Activated CD8-positive, alpha-beta T cell treated with anti-CD3 and anti-CD28 coated beads for 36 hours (primary cell): ENCODE measurements around the gene FDX1. TPM values are rescaled to one million over a fixed set of nuclear protein-coding genes. Genes with fewer than 3 reads are reported as not detected.
"Not testable (repeated sequence)": the region's sequence is repeated elsewhere in the genome, so short reads cannot be mapped to it uniquely, and the experiment has no call there.

Experiments
- ATAC-seq: fragments of 200-7000 bp; cut with Tn5 transposase; one replicate; pipeline ENCODE4 v1.10.0; 2021; ENCODE audit warnings: mild to moderate bottlenecking, moderate library complexity
- CTCF ChIA-PET: fragments of 350-600 bp; sonication (Branson Sonifier 250); formaldehyde crosslinking; loops from one replicate; lab custom pipeline; 2021; ENCODE audit warnings: antibody characterized with exemption; lab: Charles Lee
- POLR2A ChIA-PET: fragments of 350-600 bp; sonication (Branson Sonifier 250); formaldehyde crosslinking; loops from one replicate; lab custom pipeline; 2021; ENCODE audit warnings: antibody characterized with exemption; lab: Charles Lee
- DNase-seq: peaks from one replicate; pipeline ENCODE4 v3.0.0-alpha.2; 2020
- H3K27ac Mint-ChIP-seq: one replicate; pipeline ENCODE4 v1.8.0; 2021; ENCODE audit warnings: mild to moderate bottlenecking, mixed read lengths
- H3K27me3 Mint-ChIP-seq: one replicate; pipeline ENCODE4 v1.8.0; 2021; ENCODE audit warnings: mixed read lengths
- H3K36me3 Mint-ChIP-seq: one replicate; pipeline ENCODE4 v1.8.0; 2021; ENCODE audit warnings: low read depth, mixed read lengths
- H3K4me1 Mint-ChIP-seq: one replicate; pipeline ENCODE4 v1.8.0; 2021; ENCODE audit warnings: low read depth, mixed read lengths
- H3K4me3 Mint-ChIP-seq: one replicate; pipeline ENCODE4 v1.8.0; 2021; ENCODE audit warnings: mild to moderate bottlenecking, moderate library complexity, mixed read lengths
- H3K9me3 Mint-ChIP-seq: one replicate; pipeline ENCODE4 v1.8.0; 2021; ENCODE audit warnings: mixed read lengths
- CTCF ChIP-seq: fragments of 200-600 bp; IDR thresholded peaks from one replicate; pipeline ENCODE4 v1.8.0; 2022; ENCODE audit warnings: antibody characterized with exemption, mild to moderate bottlenecking
- intact Hi-C: fragments of 100-400 bp; cut with micrococcal nuclease; formaldehyde crosslinking; loops from one replicate; pipeline ENCODE4 v1.10.0; 2022
- total RNA-seq, 2 experiments: library from RNA; stranded (reverse); gene quantifications; one replicate each; pipeline ENCODE4 v1.2.3, GENCODE V29; 2021

FDX1 gene
- total RNA-seq: 10 to 100 TPM; 16.9 to 17.2 TPM

- H3K4me3 Mint-ChIP-seq: peak within 1 kb of the TSS; percentile 100
- intact Hi-C loops: loop anchor here (5.0 kb wide), 2 partner anchors 52 to 132 kb away; partner anchors contain the start of gene RDX
- peaks cover 2% of the 10 kb centered on the region for H3K36me3 Mint-ChIP-seq
- H3K27me3 Mint-ChIP-seq: no peaks in the 10 kb centered on the region
- CTCF ChIA-PET: interaction anchor here (0.7 to 9.5 kb wide), 15 partner anchors 9 to 230 kb away, joined by 3 to 126 read pairs (median 4); no protein-coding TSS in a partner anchor
- peaks cover 39% of the 10 kb centered on the region for H3K4me1 Mint-ChIP-seq
- TF ChIP-seq CTCF: peak; percentile 47
- ATAC-seq (peak; percentile 88), DNase-seq (peak; percentile 93)
- H3K27ac Mint-ChIP-seq: peak within 1 kb of the TSS; percentile 96
- H3K9me3 Mint-ChIP-seq: no peaks in the 10 kb centered on the region
- POLR2A ChIA-PET: interaction anchor here (0.7 to 0.9 kb wide), 2 partner anchors 18 to 136 kb away, joined by 3 read pairs; no protein-coding TSS in a partner anchor
These were observed at the start of gene FDX1 for GRCh38 chr11:110429731-110430266. FDX1 (plus strand) TSS chr11:110429948; CDS start chr11:110430121, 173 bp downstream.

DNA sequence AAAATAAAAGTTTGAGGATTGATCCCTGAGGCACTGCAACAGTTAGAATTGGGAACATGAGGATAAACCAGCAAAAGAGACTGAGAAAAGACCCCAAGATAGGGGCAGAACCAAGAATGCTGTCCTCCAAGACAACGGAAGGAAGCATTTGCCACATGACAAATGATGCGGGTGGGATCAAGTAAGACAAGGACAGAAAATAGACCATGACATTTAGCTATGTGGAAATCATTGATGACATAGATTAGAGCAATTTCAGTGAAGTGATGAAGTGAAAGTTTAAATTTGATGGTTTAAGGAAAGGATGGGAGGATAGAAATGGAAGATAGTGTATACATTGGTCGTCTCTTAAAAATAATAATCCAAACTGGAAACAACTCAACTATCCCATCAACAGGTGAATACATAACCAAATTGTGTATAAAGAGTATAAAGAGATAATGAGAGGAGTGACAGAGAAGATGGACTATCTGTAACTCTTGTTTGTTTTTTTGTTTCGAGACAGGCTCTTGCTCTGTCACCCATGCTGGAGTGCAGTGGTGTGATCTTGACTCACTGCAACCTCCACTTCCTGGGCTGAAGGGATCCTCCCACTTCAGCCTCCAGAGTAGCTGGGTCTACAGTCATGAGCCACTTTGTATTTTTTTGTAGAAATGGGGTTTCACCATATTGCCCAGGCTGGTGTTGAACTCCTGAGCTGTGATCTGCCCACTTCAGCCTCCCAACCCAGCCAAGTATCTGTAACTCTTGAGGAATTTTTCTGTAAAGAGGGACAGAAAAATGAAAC is 48.7 kb upstream of the FDX1 start:
- CTCF ChIA-PET: interaction anchor here (1.4 to 1.8 kb wide), 2 partner anchors 19 to 180 kb away, joined by 4 to 6 read pairs; no protein-coding TSS in a partner anchor

GRCh38 chr11:110388231-110388630 is 41.5 kb upstream of the FDX1 start:
- H3K4me3 Mint-ChIP-seq, DNase-seq, H3K4me1 Mint-ChIP-seq, H3K27me3 Mint-ChIP-seq, POLR2A ChIA-PET, H3K27ac Mint-ChIP-seq, intact Hi-C loops, CTCF ChIA-PET, H3K36me3 Mint-ChIP-seq, ATAC-seq, H3K9me3 Mint-ChIP-seq: not testable (repeated sequence)

More for the DNA sequence above, 48.7 kb upstream of the FDX1 start:
- peaks cover 3% of the 10 kb centered on the region for H3K27me3 Mint-ChIP-seq
- peaks cover 5% of the 10 kb centered on the region for H3K4me1 Mint-ChIP-seq
- H3K9me3 Mint-ChIP-seq: no peaks in the 10 kb centered on the region
- H3K36me3 Mint-ChIP-seq: no peaks in the 10 kb centered on the region
- POLR2A ChIA-PET: no interaction called here
- TF ChIP-seq CTCF: no peak
- H3K4me3 Mint-ChIP-seq: no peak overlapping the region
- ATAC-seq: peak; percentile 58
- no peak overlapping the region for H3K27ac Mint-ChIP-seq
- DNase-seq: peak; percentile 32
- intact Hi-C loops: no loop called here

DNA sequence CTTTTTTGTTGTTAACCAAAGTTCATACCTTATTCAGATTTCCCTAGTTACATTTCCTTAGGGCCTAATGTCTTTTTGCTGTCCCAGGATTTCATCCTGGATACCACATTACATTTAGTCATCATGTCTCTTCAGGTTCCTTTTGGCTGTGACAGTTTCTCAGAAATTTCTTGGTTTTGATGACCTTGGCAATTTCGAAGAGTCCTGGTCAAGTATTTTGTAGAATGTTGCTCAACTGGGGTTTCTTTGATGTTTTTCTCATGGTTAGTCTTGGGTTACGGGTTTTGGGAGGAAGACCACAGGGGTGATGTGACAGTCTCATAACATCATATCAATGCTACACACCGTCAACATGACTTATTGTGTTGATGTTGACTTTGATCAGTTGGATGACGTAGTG is 39.8 kb upstream of the FDX1 start:
- H3K36me3 Mint-ChIP-seq: no peaks in the 10 kb centered on the region
- H3K4me1 Mint-ChIP-seq: no peaks in the 10 kb centered on the region
- ChIA-PET CTCF (interaction anchor here (0.8 kb wide), 1 partner anchor 13 kb away, joined by 3 read pairs; no protein-coding TSS in a partner anchor), POLR2A (no interaction called here)
- no peak for ATAC-seq
- H3K27me3 Mint-ChIP-seq: no peaks in the 10 kb centered on the region
- H3K9me3 Mint-ChIP-seq: no peaks in the 10 kb centered on the region
- no peak for DNase-seq
- TF ChIP-seq CTCF: no peak
- no peak overlapping the region for H3K27ac Mint-ChIP-seq
- H3K4me3 Mint-ChIP-seq: no peak overlapping the region
- intact Hi-C loops: no loop called here

- POLR2A ChIA-PET: no interaction called here
- H3K27me3 Mint-ChIP-seq: no peaks in the 10 kb centered on the region
- no peaks in the 10 kb centered on the region for H3K4me1 Mint-ChIP-seq
- ATAC-seq: no peak
- intact Hi-C loops: no loop called here
- H3K36me3 Mint-ChIP-seq: no peaks in the 10 kb centered on the region
- DNase-seq: no peak
- no peak for TF ChIP-seq CTCF
- H3K27ac Mint-ChIP-seq: no peak overlapping the region
- H3K9me3 Mint-ChIP-seq: peaks cover 4% of the 10 kb centered on the region
- no peak overlapping the region for H3K4me3 Mint-ChIP-seq
- CTCF ChIA-PET: interaction anchor here (1.5 kb wide), 1 partner anchor 16 kb away, joined by 3 read pairs; no protein-coding TSS in a partner anchor
These were observed 37.7 kb upstream of the FDX1 start for GRCh38 chr11:110392056-110392455.

DNA sequence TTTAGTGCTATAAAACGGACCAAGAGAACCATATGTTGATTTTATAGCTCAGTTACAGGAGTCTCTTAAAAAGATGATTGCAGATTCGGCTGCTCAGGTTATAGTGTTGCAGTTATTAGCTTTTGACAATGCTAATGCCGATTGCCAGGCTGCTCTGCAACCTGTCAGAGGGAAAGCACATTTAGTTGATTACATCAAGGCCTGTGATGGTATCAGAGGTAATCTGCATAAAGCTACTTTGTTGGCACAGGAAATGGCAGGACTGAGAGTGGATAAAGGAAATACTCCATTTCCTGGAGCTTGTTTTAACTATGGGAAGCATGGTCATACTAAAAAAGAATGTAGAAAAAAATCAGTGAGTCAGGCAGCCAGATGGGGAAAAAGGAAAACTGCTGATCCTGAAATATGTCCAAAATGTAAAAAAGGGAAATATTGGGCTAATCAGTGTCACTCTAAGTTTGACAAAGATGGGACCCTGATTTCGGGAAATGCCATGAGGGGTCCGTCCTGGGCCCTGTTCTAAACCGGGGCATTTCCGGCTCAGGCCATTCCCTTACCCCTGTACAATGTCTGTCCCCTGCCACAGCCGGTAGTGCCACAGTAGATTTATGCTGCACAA is 32.0 kb upstream of the FDX1 start:
- not testable (repeated sequence) for H3K27me3 Mint-ChIP-seq, H3K4me1 Mint-ChIP-seq, H3K36me3 Mint-ChIP-seq

DNA sequence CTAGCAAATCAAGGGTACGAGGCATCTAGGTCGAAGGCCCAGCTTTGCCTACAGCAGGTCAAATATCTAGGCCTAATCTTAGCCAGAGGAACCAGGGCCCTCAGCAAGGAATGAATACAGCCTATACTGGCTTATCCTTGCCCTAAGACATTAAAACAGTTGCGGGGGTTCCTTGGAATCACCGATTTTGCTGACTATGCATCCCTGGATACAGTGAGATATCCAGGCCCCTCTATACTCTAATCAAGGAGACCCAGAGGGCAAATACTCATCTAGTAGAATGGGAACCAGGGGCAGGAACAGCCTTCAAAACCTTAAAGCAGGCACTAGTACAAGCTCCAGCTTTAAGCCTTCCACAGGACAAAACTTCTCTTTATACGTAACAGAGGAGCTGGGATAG is 26.2 kb upstream of the FDX1 start:
- H3K9me3 Mint-ChIP-seq, H3K27me3 Mint-ChIP-seq, CTCF ChIA-PET, H3K27ac Mint-ChIP-seq, H3K4me1 Mint-ChIP-seq, H3K4me3 Mint-ChIP-seq, ATAC-seq, DNase-seq, H3K36me3 Mint-ChIP-seq, POLR2A ChIA-PET, intact Hi-C loops: not testable (repeated sequence)

More for the DNA sequence above, 32.0 kb upstream of the FDX1 start:
- POLR2A ChIA-PET, H3K9me3 Mint-ChIP-seq, DNase-seq, H3K27ac Mint-ChIP-seq, H3K4me3 Mint-ChIP-seq, intact Hi-C loops, ATAC-seq: not testable (repeated sequence)
- CTCF ChIA-PET: interaction anchor here (0.9 kb wide), 1 partner anchor 20 kb away, joined by 4 read pairs; no protein-coding TSS in a partner anchor
